Measurements from ENCODE around the gene MROH2B.

- TF ChIP-seq TARDBP (IDR thresholded peaks at IDR 0.05) (no peak), FOXM1 (IDR thresholded peaks at IDR 0.05; ENCODE audit: borderline replicate concordance) (no peak), LEF1 (IDR thresholded peaks at IDR 0.05; ENCODE audit: borderline replicate concordance) (no peak), SUZ12 (IDR thresholded peaks at IDR 0.05) (no peak), ARNT (IDR thresholded peaks at IDR 0.05) (no peak), SP1 (IDR thresholded peaks at IDR 0.05) (no peak), ZNF384 (IDR thresholded peaks at IDR 0.05) (no peak), PKNOX1 (IDR thresholded peaks at IDR 0.05) (no peak), ELF4 (IDR thresholded peaks at IDR 0.05) (no peak), FOXA1 (IDR thresholded peaks at IDR 0.05) (no peak), BHLHE40 (IDR thresholded peaks at IDR 0.05; ENCODE audit: borderline replicate concordance) (no peak), HDGF (IDR thresholded peaks at IDR 0.05; ENCODE audit: borderline replicate concordance) (no peak)
These were observed 24.4 kb upstream of the MROH2B start for GRCh38 chr5:41095324-41096101.

All from HEK293T (cell line).